NAMALWA (cell line): ENCODE data around the gene CD99L2.
"Not testable (repeated sequence)": the region's sequence is repeated elsewhere in the genome, so short reads cannot be mapped to it uniquely, and the experiment has no call there.

ENCODE experiments used
- DNase-seq: peaks from one replicate; pipeline ENCODE4 v3.0.0-alpha.2; 2015; ENCODE audit warnings: low spot score

The CD99L2 gene

DNA sequence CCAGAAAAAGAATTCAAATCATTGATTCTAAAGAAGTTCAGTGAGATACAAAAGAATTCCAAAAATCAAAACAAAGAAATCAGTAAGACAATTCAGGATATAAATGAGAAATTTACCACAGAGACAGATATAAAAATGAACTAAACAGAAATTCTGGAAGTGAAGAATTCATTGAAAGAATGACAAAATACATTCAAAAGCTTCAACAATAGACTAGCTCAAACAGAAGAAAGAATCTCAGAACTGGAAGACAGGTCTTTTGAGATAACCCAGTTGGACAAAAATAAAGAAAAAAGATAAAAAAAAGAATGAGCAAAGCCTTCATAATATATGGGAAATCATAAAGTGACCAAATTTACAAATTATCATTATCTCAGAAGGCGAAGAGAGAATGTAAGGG is 41.7 kb downstream of the CD99L2 start:
- no peak for DNase-seq

DNA sequence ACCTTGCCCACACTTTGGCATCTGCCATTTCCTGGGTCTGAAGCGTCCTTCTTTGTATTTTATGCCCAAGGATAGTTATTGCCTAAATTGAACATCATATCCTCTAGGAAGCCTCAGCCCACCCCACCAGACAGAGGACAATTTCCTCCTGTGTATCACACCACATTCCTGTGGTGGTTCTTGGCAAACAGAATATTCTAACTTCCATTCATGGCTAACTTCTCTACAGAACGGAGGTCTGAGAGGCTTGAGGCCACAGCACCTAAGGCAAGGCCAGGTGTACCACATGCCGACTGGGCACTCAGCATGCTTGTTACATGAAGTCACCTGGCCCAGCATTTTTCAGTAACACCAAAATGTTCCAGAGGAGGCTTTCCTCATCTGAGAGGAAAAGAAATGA is 42.4 kb downstream of the CD99L2 start:
- DNase-seq: no peak

DNA sequence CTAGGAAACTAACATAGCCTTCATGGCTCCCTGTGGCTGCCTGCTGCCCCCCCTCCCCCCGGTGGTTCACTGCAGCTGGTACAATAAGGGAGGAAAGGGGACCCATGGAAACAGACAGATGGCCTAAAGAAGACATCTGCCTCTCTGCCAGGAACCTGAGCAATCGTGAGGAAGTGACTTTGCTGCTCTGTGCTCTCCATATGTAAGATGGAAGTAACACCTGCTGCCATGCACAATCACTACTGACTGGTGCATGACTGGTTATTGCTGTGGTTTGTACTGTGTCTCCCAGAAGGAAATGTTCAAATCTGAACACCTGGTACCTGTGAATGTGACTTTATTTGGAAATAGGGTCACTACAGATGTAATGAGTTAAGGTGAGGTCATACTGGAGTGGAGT is 43.6 kb downstream of the CD99L2 start:
- peak; percentile 1 for DNase-seq

DNA sequence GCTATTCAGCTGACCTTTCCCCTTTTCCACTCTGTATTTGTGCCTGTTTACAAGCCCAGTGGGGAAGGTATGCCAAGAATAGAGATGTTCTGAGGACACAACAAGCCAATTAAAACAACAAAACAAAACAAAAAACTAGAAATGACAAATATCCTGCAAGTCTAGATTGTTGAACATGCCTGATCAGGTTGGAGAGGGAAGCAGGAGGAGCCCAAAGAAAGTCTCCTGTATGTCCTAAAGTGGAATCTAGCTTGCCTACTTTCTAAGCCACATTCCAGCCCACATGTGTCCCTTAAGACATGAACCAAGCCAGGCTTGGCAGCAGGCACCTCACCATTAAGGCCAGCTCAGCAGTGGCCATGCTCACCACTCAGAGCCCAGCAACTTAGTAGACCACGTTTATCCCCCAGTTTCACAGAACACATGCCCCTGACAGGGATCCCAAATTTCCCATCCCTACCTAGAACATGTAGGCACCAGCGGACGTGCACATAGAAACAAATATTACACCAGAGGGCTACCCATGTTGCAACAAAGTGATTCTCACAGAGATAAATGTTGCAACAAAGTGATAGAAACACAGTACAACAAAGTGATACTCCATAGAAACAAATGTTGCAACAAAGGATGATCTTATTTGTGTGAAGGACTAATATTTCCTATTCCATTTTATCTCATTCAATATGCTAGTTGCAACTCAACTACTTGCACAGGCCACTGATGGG is 48.3 kb downstream of the CD99L2 start:
- DNase-seq: no peak

DNA sequence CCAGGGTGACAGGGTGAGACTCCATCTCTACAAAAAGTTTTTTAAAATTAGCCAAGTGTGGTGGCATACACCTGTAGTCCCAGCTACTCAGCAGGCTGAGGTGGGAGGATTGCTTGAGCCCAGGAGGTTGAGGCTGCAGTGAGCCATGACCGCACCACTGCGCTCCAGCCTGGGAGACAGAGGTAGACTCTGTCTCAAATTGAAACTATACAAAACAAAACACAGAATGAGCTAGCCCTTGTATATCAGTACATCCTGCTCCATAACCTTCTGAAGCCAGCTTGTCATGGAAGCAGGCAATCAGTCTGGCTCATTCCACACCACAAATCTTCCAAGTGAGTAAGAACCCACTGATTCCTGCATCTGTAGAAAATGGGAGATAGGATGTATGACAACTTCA is 49.0 kb downstream of the CD99L2 start:
- no peak for DNase-seq

DNA sequence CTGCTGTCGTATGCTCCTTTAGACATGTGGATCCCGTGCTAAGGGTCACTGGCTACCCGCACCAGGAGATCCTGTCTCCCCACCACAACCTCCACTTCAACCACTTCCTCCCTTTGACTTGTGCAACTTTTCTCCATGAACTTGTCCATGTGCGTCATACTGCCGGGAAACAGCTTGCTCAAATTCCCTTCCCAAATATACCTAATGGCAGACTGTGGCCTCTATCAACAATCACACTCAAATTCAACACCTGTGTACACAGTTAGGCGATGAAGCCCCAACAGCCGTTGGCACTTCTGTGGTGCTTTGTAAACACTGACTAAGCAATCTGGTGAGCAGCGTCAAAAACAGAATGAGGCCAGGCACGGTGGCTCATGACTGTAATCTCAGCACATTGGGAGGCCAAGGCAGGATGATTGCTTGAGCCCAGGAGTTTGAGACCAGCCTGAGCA is 49.5 kb downstream of the CD99L2 start:
- DNase-seq: no peak

DNA sequence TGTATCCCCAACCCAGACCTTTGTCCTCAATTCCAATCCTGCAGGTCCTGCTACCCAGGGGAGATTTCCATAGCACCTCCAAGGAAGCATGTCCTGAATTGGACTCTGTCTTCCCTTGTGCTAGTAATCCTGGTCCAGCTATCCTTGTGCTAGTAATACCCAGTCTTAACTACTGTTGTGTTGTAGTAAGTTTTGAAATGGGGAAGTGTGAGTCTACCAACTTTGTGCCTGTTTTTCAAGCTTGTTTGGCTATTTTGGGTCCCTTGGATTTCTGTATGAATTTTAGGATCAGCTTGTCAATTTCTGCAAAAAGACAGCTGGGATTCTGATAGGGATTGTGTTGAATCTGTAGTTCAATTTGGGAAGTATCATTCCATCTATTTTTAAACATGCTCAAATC is 51.4 kb downstream of the CD99L2 start:
- DNase-seq: no peak

DNA sequence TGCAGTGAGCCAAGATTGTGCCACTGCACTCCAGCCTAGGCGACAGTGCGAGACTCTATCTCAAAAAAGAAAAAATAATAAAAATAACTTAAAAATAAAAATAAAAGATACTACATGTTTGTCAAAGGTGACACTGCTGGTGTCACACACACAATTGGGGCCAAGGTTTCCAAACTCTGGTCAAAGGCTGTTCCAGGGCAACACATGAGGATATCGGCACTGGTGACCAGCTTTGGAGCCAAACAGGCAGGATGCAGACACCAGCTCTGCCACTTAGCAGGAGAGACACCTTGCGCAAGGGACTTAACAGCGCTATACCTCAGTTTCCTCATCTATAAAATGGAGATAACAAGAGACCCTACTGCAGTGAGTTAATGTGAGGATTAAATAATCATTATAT is 52.3 kb downstream of the CD99L2 start:
- no peak for DNase-seq

DNA sequence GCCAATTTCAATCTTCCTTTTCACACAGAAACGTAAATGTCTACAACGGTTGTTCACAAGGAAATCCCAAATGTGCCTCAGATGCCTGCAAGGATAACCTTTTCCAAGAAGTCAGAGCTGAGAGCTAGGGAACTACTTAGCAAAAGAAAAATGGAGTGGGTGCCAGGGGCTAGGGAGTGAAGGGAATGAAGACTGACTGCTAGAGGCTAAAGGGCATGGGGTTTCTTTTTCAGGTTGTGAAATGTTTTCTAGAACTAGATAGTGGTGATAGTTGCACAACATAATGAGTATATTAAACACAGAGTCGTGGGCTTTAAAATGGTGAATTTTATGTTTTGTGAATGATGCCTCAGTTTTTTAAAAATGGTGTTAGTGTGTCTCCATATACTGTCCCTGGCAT is 53.4 kb downstream of the CD99L2 start:
- DNase-seq: no peak

DNA sequence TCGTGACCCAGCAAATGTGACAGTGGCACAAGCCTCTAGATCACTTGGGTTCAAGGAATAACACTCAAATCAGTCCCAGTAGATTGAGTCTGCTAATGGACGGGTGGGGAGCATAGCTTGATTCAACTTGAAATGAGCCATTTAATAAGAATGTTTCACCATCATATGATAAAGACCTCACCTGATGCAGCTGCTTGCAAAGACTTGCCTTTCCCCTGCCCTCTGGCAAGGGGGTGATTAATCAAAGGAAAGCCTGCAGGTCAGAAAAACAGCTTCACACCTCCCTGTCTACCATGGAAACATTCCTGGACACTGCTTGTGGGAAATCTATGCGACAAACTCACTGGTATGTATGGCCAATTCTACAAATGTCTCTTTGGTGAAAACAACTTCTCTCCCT is 54.5 kb downstream of the CD99L2 start:
- no peak for DNase-seq

DNA sequence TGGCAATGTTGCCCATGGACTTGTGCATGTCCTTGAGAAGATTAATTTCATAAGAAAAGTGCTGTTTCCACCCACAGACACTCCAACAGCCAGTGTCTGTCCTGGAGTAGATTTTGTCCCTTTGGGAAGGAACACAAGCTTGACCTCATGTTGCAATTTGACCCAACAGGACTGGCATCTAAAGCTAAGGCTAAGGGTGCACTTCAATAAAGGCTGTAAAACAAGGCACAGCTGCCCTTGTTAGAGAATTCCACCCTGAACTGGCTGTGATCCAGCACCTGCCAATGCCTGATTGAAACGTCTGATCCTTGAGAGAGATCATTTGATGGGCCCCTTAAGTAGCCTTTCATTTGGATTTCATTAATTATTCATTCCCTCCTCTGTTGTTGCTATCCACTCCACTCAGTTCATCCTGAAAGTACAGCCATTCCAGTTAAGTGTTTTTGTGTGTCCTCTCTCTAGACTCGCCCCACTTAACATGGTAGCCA is 56.2 kb downstream of the CD99L2 start:
- DNase-seq: no peak

DNA sequence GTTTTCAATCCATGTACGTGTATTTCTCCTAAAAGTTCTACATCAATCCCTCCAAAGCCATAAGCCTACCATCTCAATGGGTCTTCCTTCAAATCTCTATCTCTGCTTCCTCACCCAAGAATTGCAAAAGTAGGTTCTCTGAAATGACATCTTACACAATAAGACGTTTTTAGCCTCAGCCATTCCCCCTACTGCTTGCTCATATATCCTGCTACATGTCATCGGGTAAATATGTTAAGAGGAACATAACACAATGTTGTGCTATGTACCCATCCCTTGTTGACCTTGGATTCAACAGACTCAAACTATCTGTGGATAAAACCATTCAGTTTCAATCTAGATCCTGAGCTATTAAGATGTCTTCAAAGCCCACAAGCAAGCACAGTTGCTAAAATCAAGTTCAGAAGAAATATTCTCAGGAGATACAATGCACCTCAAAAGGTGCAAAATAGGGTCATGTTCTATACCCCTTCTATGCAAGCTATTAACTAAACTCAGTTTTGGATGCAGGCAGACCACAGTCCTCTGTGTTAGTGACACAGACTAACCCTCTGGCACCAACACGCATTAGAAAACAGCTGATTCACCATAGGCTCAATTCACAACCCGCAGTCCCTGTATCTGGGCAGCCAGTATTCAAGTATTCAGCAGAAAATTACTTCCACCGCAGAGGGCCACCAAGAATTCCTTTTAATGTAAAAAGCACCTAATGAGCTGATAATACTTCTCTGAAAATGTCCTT is 56.8 kb downstream of the CD99L2 start:
- no peak for DNase-seq

DNA sequence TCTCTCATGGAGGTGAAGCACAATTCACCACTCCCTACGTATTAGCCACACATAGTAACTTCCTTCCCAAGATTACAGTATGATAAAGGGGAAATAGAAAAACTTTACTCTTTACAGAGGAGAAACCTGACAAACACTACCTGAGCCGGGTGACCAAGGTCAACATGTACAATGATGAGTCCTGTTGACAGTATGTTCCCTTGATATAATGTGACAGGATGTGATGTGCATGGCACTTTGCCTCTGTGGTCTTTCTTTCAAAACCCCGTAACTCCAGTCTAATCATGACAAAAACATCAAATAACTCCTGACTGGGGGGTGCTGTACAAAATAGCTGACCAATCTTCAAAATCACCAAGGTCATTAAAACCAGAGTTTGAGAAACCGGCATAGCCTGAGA is 60.6 kb downstream of the CD99L2 start:
- no peak for DNase-seq

DNA sequence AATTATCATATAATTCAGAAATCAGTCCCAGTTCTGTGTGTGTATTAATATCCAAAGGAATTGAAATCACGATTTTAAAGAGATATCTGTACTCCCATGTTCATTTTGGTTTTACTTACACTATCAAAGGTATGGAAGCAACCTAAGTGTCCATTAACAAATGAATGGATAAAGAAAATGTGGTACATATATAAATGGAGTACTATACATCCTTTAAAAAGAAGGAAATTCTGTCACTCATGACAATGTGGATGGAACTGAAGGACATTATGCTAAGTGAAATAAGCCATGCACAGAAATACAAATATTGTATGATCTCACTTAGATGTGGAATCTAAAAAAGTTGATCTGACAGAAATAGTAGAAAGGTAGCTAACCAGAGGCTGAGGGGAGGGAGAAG is 63.8 kb downstream of the CD99L2 start:
- DNase-seq: no peak

DNA sequence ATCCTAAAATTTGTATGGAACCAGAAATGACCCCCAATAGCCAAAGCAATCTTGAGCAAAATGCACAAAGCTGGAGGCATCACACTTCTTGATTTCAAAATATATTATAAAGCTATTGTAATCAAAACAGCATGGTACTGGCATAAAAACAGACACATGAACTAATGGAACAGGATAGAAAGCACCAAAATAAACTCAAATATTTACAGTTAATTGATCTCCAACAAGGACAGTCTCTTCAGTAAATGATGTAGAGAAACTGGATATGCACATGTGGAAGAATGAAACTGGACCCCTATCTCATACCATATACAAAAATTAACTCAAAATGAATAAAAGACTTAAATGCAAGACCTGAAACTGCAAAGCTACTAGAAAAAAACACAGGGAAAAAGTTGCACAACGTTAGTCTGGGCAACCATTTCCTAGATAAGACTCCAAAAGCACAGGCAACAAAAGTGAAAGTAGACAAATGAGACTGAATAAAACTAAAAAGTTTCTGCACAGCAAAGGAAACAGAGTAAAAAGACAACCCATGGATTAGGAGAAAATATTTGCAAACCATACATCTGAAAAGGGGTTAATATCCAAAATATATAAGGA is 64.9 kb downstream of the CD99L2 start:
- DNase-seq: no peak

DNA sequence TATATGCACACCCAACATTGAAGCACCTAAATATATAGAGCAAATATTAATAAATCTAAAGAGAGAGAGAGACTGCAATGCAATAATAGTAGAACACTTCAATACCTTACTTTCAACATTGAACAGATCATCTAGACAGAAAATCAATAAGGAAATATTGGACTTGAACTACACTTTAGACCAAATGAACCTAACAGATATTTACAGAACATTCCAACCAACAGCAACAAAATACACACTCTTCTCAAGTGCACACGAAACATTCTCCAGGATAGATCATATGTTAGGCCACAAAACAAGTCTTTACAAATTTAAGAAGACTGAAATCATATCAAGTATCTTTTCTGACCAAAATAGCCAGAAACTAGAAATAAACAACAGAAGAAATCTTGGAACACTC is 66.6 kb downstream of the CD99L2 start:
- DNase-seq: no peak

DNA sequence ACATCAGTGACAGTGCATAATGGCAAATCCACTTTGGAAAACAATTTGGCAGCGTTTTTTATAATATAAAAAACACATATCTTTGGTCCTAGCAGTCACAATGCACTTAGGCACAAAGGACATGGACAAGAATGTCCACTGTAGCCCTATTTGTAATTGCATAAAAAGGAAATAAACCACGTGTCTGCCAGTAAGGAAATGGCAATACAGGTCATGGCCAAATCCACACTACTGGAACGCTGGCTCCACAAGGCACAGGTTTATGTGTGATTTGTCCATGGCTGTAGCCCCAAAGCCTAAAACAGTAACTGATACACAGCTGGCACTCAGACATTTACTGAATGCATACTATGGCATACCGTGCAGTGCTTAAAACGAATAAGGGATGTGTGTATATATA is 69.7 kb downstream of the CD99L2 start:
- DNase-seq: no peak

DNA sequence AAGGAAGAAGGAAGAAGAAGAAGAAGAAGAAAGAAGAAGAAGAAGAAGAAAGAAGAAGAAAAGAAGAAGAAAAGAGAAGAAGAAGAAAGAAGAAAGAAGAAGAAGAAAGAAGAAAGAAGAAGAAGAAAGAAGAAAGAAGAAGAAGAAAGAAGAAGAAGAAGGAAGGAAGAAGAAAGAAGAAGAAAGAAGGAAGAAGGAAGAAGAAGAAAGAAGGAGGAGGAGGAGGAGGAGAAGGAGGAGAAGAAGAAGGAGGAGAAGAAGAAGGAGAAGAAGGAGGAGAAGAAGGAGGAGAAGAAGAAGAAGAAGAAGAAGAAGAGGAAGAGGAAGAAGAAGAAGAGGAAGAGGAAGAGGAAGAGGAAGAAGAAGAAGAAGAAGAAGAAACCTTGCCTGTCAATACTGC is 74.1 kb downstream of the CD99L2 start:
- not testable (repeated sequence) for DNase-seq

DNA sequence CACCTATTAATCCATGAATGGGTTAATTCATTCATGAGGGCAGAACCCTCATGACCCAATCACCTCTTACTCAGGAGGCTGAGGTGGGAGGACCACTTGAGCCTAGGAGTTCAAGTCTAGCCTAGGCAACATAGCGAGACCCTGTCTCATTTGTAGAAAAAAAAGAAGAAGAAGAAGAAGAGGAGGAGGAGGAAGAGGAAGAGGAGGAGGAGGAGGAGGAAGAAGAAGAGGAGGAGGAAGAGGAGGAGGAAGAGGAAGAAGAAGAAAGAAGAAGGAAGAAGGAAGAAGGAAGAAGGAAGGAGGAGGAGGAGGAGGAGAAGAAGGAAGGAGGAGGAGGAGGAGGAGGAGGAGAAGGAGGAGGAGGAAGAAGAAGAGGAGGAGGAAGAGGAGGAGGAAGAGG is 74.6 kb downstream of the CD99L2 start:
- not testable (repeated sequence) for DNase-seq

DNA sequence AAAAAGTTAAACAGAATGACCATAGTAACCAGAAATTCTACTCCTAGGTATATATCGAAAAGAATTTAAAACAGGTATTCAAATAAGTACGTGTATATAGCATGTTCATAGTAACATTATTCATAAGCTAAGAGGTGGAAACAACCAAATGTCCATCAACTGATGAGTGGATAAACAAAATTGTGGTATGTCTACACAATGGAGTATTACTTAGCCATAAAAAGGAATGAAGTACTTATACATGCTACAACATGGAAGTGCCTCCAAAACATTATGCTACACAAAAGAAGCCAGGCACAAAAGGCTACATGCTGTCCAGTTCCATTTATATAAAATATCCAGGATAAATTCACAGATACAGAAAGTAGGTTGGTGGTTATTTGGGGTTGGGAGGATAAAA is 76.5 kb downstream of the CD99L2 start:
- DNase-seq: no peak

DNA sequence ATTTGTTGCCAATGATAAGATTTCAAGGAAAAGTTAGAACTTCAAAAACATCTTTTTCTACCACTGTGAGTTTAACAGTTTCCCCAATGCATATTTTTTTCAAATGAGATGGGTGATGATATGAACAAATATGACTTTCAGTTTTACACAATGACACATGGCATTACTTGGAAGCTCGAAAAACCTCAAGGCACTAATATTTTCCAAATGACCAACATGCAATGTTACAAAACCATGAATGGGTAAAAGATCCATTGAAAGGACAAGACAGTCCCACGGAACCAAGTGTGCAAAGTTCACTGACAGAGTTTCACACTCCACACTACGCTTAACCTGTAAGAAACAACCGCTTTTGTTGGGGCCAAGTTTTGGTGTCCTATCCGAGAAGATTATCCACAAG is 84.5 kb downstream of the CD99L2 start:
- DNase-seq: no peak

DNA sequence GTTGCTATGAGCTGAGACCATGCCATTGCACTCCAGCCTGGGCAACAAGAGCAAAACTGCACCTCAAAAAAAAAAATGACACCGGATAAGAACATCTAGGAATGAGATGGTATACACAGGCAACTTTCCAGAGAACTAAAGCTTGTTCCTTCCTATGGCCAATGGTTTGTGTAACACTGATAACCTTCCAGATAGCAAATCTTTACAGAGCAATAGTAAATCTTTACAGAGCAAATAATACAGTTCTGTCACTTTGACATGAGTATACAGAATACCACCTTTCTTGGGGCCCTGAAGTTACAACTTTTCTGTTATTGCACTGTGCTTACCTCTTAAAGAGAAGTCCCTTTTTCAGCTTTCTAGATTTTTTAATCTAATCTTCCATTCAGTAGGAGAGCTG is 91.6 kb downstream of the CD99L2 start:
- DNase-seq: no peak

DNA sequence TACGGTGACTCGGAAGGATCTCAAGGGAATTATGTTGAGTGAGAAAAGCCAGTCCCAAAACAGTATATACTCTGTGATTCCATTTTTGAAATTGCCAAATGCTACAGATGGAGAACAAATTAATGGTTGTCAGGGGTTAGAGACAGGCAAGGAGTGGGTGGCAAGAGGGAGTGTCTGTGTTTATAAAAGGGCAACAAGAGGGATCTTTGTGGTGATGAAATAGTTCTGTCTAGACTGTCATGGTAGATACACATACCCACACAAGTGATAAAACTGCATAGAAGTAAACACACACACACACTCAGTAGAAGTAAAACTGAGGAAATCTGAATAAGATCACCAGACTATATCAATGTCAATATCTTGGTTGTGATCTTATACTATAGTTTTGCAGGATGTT is 92.7 kb downstream of the CD99L2 start:
- DNase-seq: no peak
